Spleen (tissue), 11 donors: ENCODE measurements around the gene VSTM2L. TPM values are rescaled to one million over a fixed set of nuclear protein-coding genes. Genes with fewer than 3 reads are reported as not detected.

ENCODE experiments used
- DNase-seq: peaks from one replicate; pipeline ENCODE4 v3.0.0-alpha.2; 2020
- H3K27ac ChIP-seq, 8 donors: fragments of 200-600 bp; sonication (generic) in 7 of 8; 1 replicate in 4 of 8; 2 replicates in 4 of 8; pipeline versions ENCODE4 v1.5.0 to v1.8.0; 2016 to 2021; ENCODE audit warnings: inconsistent platforms in 4 of 8, mild to moderate bottlenecking in 4 of 8, moderate library complexity in 1 of 8
- H3K27me3 ChIP-seq, 7 donors: fragments of 200-600 bp; sonication (generic) in 6 of 7; replicated peaks in 1 of 7; 1 replicate in 4 of 7; 2 replicates in 3 of 7; pipeline versions ENCODE4 v1.5.0 to v1.8.0; 2016 to 2021; ENCODE audit warnings: inconsistent platforms in 3 of 7, mild to moderate bottlenecking in 1 of 7
- H3K36me3 ChIP-seq, 6 donors: fragments of 200-600 bp; sonication (generic) in 5 of 6; 1 replicate in 4 of 6; 2 replicates in 2 of 6; pipeline versions ENCODE4 v1.5.0 to v1.8.0; 2016 to 2021; ENCODE audit warnings: inconsistent platforms in 2 of 6
- H3K4me1 ChIP-seq, 6 donors: fragments of 200-600 bp; sonication (generic) in 5 of 6; 1 replicate in 3 of 6; 2 replicates in 3 of 6; pipeline versions ENCODE4 v1.5.0 to v1.8.0; 2016 to 2021; ENCODE audit warnings: inconsistent platforms in 3 of 6
- H3K4me3 ChIP-seq, 8 donors: fragments of 200-600 bp; sonication (generic) in 7 of 8; 1 replicate in 4 of 8; 2 replicates in 4 of 8; pipeline versions ENCODE4 v1.5.0 to v1.8.0; 2016 to 2021; ENCODE audit warnings: inconsistent platforms in 4 of 8, mild to moderate bottlenecking in 4 of 8, moderate library complexity in 2 of 8
- H3K9me3 ChIP-seq, 8 donors: fragments of 200-600 bp; sonication (generic) in 7 of 8; 1 replicate in 4 of 8; 2 replicates in 4 of 8; pipeline versions ENCODE4 v1.5.0 to v1.8.0; 2016 to 2021; ENCODE audit warnings: inconsistent platforms in 4 of 8
- CTCF ChIP-seq, 11 experiments: fragments of 200-600 bp in 7 of 11; fragments of 450-650 bp in 4 of 11; sonication (generic) in 4 of 11; IDR thresholded peaks in 8 of 11; conservative IDR thresholded peaks in 3 of 11; 1 replicate in 7 of 11; 2 replicates in 4 of 11; pipeline versions ENCODE4 v1.4.0 to v1.8.0; 2016 to 2021; ENCODE audit warnings: antibody characterized with exemption in 11 of 11, inconsistent platforms in 4 of 11, mild to moderate bottlenecking in 1 of 11
- POLR2A ChIP-seq, 3 donors: fragments of 450-650 bp; IDR thresholded peaks; one replicate each; pipeline ENCODE4 v1.5.1; 2017; ENCODE audit warnings: antibody characterized with exemption in 3 of 3, mild to moderate bottlenecking in 1 of 3
- POLR2AphosphoS5 ChIP-seq, 3 donors: sonication (generic); formaldehyde crosslinking; IDR thresholded peaks; one replicate each; pipeline ENCODE4 v1.5.1; 2017; ENCODE audit warnings: antibody characterized with exemption in 3 of 3
- WGBS, 5 donors: extraction: QIAGEN DNeasy Blood & Tissue Kit in 3 of 5; methylation state at CpG; one replicate each; pipeline versions ENCODE4 v1.1.5 to v1.1.7; 2013 to 2018; 5-methylcytosine and 5-hydroxymethylcytosine counted together
- intact Hi-C: fragments of 100-400 bp; cut with DNase I; formaldehyde crosslinking; loops from one replicate; pipeline ENCODE4 v1.15.0; 2023; ENCODE audit warnings: low total_unique reads
- polyA plus RNA-seq, 3 donors: library from polyadenylated mRNA; stranded (reverse); fragments of 200-250 nt; gene quantifications; one replicate each; pipeline ENCODE4 v1.2.1, GENCODE V29; 2013
- total RNA-seq, 7 donors: library from RNA; depleted of rRNA in 3 of 7; stranded (reverse); fragments of >200 nt in 3 of 7; fragmentation: NEBNext Ultra II Directional in 4 of 7; extraction: Animal tissue kit (Norgen Biotek cat#: 25700) in 4 of 7; gene quantifications; one replicate each; pipeline versions ENCODE4 v1.1.0 to v1.2.1, GENCODE V29; 2016 to 2021
- donor health status: healthy with polysubstance abuse.
- donor health status: DM: no; HTN: no; CAD: no; lungs with moderate emphysema.
- donor health status: DM: no; HTN: no; CAD: no.
- donor health status: Bipolar disorder and iron deficiency.
- donor health status: healthy.
- donor health status: DM: no; HTN: no; CAD: no.
- donor health status: DM: yes; HTN: yes; CAD: no.

The VSTM2L gene
- total and polyA plus RNA-seq, 10 donors = 1.7 to 88.7 (median 24.6) TPM

GRCh38 chr20:37954190-37954589 lies 51.3 kb downstream of the VSTM2L start:
- no peak for DNase-seq
- 84 to 91% (median 85%) methylated on average over 5 of the region's 5 CpGs for WGBS, 5 donors
- H3K27me3 ChIP-seq = no peaks in the 10 kb centered on the region

GRCh38 chr20:37954626-37955025 lies 51.7 kb downstream of the VSTM2L start:
- 79 to 90% (median 86%) methylated on average over 14 of the region's 14 CpGs for WGBS, 5 donors
- Histone ChIP-seq H3K27me3 (no peaks in the 10 kb centered on the region), H3K36me3 (no peaks in the 10 kb centered on the region), H3K9me3 (peaks cover 0 to 7% (median 0%) of the 10 kb centered on the region in 8 donors), H3K27ac (no peak overlapping the region), H3K4me1 (no peaks in the 10 kb centered on the region), H3K4me3 (no peak overlapping the region)
- TF ChIP-seq POLR2A (IDR thresholded peaks at IDR 0.05) (no peak), POLR2AphosphoS5 (IDR thresholded peaks at IDR 0.05) (no peak)
- intact Hi-C loops = no loop called here
- DNase-seq = peak; percentile 15

More at GRCh38 chr20:37954190-37954589, 51.3 kb downstream of the VSTM2L start:
- H3K4me1 ChIP-seq = no peaks in the 10 kb centered on the region
- no peaks in the 10 kb centered on the region for H3K36me3 ChIP-seq
- no peak overlapping the region for H3K4me3 ChIP-seq
- peaks cover 0 to 3% (median 0%) of the 10 kb centered on the region in 8 donors for H3K9me3 ChIP-seq
- TF ChIP-seq CTCF (IDR thresholded peaks at IDR 0.05 in 8 of 11, conservative IDR thresholded peaks at IDR 0.05 in 3 of 11) (no peak), POLR2AphosphoS5 (IDR thresholded peaks at IDR 0.05) (no peak), POLR2A (IDR thresholded peaks at IDR 0.05) (no peak)
- H3K27ac ChIP-seq = no peak overlapping the region
- intact Hi-C loops = no loop called here

- H3K4me3 ChIP-seq = no peak overlapping the region
- H3K27me3 ChIP-seq = no peaks in the 10 kb centered on the region
- H3K4me1 ChIP-seq = no peaks in the 10 kb centered on the region
- no peak for DNase-seq
- peaks cover 0 to 13% (median 0%) of the 10 kb centered on the region in 8 donors for H3K9me3 ChIP-seq
- no peaks in the 10 kb centered on the region for H3K36me3 ChIP-seq
- intact Hi-C loops = no loop called here
- TF ChIP-seq POLR2A (IDR thresholded peaks at IDR 0.05) = no peak
- no peak for TF ChIP-seq CTCF (IDR thresholded peaks at IDR 0.05 in 8 of 11, conservative IDR thresholded peaks at IDR 0.05 in 3 of 11)
- no peak for TF ChIP-seq POLR2AphosphoS5 (IDR thresholded peaks at IDR 0.05)
- no peak overlapping the region for H3K27ac ChIP-seq
- 85 to 89% (median 86%) methylated on average over 7 of the region's 7 CpGs for WGBS, 5 donors
Observed at GRCh38 chr20:37955511-37955910, 52.6 kb downstream of the VSTM2L start.

- no peak overlapping the region for H3K27ac ChIP-seq
- no peaks in the 10 kb centered on the region for H3K27me3 ChIP-seq
- H3K4me3 ChIP-seq = no peak overlapping the region
- H3K4me1 ChIP-seq = no peaks in the 10 kb centered on the region
- no peaks in the 10 kb centered on the region for H3K36me3 ChIP-seq
- no peak for DNase-seq
- intact Hi-C loops = no loop called here
- TF ChIP-seq POLR2A (IDR thresholded peaks at IDR 0.05) (no peak), CTCF (IDR thresholded peaks at IDR 0.05 in 8 of 11, conservative IDR thresholded peaks at IDR 0.05 in 3 of 11) (no peak), POLR2AphosphoS5 (IDR thresholded peaks at IDR 0.05) (no peak)
- WGBS, 5 donors = 47 to 71% (median 65%) methylated on average over 3 of the region's 3 CpGs
- peaks cover 0 to 13% (median 0%) of the 10 kb centered on the region in 8 donors for H3K9me3 ChIP-seq
Observed at GRCh38 chr20:37956107-37956585, 53.2 kb downstream of the VSTM2L start.
